Lower leg skin (tissue), 3 donors: ENCODE results near the gene ZNF205.
"Not testable (repeated sequence)": the region's sequence is repeated elsewhere in the genome, so short reads cannot be mapped to it uniquely, and the experiment has no call there.

Source experiments
- CTCF ChIP-seq, 3 donors: fragments of 450-650 bp; IDR thresholded peaks; one replicate each; pipeline ENCODE4 v1.5.1; 2016; ENCODE audit warnings: antibody characterized with exemption in 3 of 3, mild to moderate bottlenecking in 3 of 3, moderate library complexity in 2 of 3
- POLR2A ChIP-seq, 2 donors: fragments of 450-650 bp; IDR thresholded peaks; one replicate each; pipeline ENCODE4 v1.6.1; 2016 to 2017; ENCODE audit warnings: antibody characterized with exemption in 2 of 2, mild to moderate bottlenecking in 1 of 2, moderate library complexity in 1 of 2

GRCh38 chr16:3072576-3073263 lies 39.7 kb upstream of the ZNF205 start:
- not testable (repeated sequence) for TF ChIP-seq CTCF, POLR2A (IDR thresholded peaks at IDR 0.05)
